GM21528 (cell line): ENCODE measurements around the gene NFATC2.

Experiments
- ATAC-seq: cut with Tn5 transposase; IDR thresholded peaks from one replicate; pipeline ENCODE4 v1.9.1; 2021; ENCODE audit warnings: mild to moderate bottlenecking, moderate library complexity; ENCODE audit not compliant: unreplicated experiment, low FRiP score

NFATC2 gene

GRCh38 chr20:51542571-51543421 is at the start of gene NFATC2:
Gene NFATC2, minus strand, starts transcription at chr20:51542719. Its CDS starts 220 bp downstream, at chr20:51542499.
- peak; percentile 43 for ATAC-seq

GRCh38 chr20:51591871-51592270 is 49.4 kb upstream of the NFATC2 start:
- ATAC-seq = no peak

- no peak for ATAC-seq
Observed at GRCh38 chr20:51588762-51589161, 46.2 kb upstream of the NFATC2 start.

- ATAC-seq = no peak
Observed at GRCh38 chr20:51587145-51587544, 44.6 kb upstream of the NFATC2 start.

- ATAC-seq = no peak
Observed at GRCh38 chr20:51586005-51586440, 43.5 kb upstream of the NFATC2 start.

GRCh38 chr20:51585148-51585547 is 42.6 kb upstream of the NFATC2 start:
- ATAC-seq = no peak

- ATAC-seq = no peak
Observed at GRCh38 chr20:51584737-51585136, 42.2 kb upstream of the NFATC2 start.

GRCh38 chr20:51584116-51584515 is 41.6 kb upstream of the NFATC2 start:
- ATAC-seq = no peak

GRCh38 chr20:51583499-51583898 is 41.0 kb upstream of the NFATC2 start:
- no peak for ATAC-seq

- no peak for ATAC-seq
Observed at GRCh38 chr20:51583073-51583472, 40.6 kb upstream of the NFATC2 start.

GRCh38 chr20:51581571-51581970 is 39.1 kb upstream of the NFATC2 start:
- ATAC-seq = no peak

- ATAC-seq = no peak
Observed at GRCh38 chr20:51579137-51579536, 36.6 kb upstream of the NFATC2 start.

GRCh38 chr20:51578145-51578459 is 35.6 kb upstream of the NFATC2 start:
- ATAC-seq = no peak

GRCh38 chr20:51577432-51578144 is 35.1 kb upstream of the NFATC2 start:
- no peak for ATAC-seq

GRCh38 chr20:51575486-51575885 is 33.0 kb upstream of the NFATC2 start:
- ATAC-seq = no peak

GRCh38 chr20:51574248-51575033 is 31.9 kb upstream of the NFATC2 start:
- no peak for ATAC-seq

GRCh38 chr20:51573576-51574243 is 31.2 kb upstream of the NFATC2 start:
- ATAC-seq = no peak

GRCh38 chr20:51571460-51571794 is 28.9 kb upstream of the NFATC2 start:
- ATAC-seq = no peak

GRCh38 chr20:51570739-51571459 is 28.4 kb upstream of the NFATC2 start:
- no peak for ATAC-seq
